ENCODE results near the gene NUDT22.
"Not testable (repeated sequence)": the region's sequence is repeated elsewhere in the genome, so short reads cannot be mapped to it uniquely, and the experiment has no call there.

Gene NUDT22

DNA sequence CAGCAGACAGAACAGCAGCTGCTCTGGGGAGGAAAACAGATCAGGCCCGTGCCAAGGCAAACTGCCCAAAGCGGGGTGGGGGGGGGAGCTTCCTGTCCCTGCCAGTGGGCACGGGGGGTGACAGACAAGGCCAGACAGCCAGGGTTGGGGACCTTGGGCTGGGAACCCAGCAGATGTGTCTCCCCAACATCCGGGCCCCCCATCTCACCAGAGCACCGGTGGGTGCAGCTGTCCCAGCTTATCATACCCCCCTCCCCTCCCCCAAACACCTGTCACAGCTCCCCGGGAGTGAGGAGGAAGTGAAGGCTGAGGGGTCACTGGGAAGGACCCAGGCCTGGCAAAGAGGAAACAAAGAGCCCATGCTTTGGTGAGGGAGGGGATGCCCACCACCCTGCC, 19.3 kb downstream of the NUDT22 start:
- DNase-seq: no peak

- peak; percentile 83 for DNase-seq
Measured at GRCh38 chr11:64245797-64246620, 19.9 kb downstream of the NUDT22 start.

DNA sequence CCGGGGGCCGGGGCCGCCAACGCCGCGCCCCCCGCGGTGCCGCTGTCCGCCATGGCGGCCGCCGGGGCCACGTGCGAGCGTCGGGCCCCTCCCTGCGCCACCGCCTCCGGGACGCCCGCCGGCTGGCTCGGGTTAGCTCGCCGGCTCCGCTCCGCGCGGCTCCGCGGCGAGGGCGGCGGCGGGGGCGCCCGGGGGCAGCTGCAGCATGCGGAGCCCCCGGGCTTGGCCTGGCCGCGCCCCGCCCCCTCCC, 20.5 kb downstream of the NUDT22 start:
- DNase-seq: not testable (repeated sequence)

DNA sequence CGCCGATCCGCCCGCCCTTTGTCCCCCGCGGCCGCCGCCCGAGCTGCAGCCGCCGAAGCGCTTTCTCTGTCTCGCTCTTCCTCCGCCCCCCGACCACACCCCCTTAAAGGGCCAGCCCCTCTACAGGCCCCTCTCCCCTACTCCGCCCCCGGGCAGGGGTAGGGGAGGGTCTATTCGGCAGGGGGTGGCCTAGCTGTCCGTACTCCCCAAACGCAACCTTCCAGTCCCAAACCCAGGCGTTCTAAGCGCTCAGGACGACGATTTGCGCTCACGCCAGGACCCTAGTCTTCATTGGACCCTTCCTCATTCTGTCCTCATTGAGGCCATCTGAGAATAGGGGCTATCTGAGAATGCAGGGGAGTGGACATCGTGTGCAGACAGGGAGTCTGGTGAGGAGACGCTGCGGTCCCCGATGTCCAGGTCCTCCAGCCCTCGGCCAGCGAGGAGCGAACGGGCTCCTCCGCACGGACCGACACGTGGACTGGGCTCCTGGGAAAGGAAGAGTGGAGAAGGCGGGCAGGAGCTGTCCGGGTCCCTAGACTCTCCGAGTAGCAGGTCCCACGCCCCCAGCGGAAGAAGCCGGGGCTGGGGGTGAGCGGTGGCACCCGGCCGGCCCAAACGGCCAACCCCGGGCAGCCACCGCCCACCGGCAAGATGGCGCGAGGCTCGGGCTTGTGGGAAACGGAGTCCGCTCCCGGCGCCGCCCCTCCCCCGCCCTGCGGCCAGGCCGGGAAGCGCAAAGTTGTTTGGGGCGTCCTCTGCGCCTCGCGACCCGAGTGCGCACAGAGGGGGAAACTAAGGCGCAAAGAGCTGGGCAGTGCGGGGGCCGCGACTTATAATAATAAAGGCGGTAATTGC, 21.0 kb downstream of the NUDT22 start, which contains the start of gene PPP1R14B:
PPP1R14B (minus strand) TSS at position 73 of the 858 bp plus-strand sequence. CDS start 270 bp downstream, outside the sequence.
- peak; percentile 80 for DNase-seq

DNA sequence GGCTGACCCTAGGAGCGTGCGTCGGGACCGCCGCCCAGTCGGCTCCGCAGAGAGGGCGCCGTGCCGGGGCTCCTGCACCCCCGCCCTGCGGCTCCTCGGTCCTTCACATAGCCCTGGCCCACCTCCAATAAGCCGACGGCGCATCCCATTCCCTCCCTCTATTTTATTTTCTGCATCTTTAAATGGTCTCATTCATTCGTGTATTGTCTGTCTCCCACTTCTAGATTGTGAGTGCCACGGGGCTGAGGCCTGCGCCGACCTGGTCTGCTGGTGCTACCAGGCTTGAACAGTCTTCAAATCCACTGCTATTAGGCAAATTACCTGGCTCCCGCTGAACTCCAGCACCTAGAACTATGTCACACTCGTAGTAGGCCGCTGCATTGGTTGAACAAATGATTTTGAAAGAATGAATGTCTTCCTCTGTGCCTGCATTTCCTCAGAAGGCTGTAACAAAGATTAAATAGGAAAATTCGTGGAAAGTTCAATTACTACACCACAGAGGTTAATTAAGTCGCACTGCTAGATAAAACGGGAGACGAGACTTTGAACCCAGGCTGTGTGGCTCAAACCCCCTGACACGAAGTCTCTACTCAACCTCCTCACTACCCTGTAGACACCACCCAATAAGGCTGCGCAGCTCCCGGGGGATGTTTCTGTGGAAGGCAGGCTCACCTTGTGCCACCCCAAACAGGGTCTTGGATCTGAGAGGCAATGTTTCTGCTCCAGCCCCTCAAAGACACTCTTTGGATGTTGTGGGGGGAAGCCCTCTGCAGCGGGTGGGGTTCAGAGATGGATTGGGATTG, 21.9 kb downstream of the NUDT22 start:
- no peak for DNase-seq

- no peak for DNase-seq
Measured at GRCh38 chr11:64248578-64248977, 22.5 kb downstream of the NUDT22 start.

DNA sequence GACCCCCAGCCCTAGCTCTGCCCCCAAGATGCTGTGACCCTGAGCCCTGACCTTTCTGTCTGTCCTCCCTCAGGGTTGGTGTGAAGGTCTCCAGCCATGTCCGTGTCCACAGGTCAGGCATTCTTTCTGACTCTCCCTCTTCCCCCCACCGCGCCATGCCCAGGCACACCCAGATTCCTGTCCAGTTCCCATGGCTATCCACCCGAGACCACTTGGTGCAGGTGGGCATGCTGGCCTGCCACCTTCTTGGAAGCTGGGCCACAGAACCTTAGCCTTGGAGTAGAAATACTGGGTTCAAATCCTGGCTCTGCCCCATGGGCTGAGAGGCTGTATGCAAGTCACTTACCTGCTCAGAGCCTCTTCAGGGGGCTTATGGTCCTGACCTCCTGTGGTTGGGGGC, 23.0 kb downstream of the NUDT22 start:
- no peak for DNase-seq

- no peak for DNase-seq
Measured at GRCh38 chr11:64249563-64250414, 23.7 kb downstream of the NUDT22 start.

DNA sequence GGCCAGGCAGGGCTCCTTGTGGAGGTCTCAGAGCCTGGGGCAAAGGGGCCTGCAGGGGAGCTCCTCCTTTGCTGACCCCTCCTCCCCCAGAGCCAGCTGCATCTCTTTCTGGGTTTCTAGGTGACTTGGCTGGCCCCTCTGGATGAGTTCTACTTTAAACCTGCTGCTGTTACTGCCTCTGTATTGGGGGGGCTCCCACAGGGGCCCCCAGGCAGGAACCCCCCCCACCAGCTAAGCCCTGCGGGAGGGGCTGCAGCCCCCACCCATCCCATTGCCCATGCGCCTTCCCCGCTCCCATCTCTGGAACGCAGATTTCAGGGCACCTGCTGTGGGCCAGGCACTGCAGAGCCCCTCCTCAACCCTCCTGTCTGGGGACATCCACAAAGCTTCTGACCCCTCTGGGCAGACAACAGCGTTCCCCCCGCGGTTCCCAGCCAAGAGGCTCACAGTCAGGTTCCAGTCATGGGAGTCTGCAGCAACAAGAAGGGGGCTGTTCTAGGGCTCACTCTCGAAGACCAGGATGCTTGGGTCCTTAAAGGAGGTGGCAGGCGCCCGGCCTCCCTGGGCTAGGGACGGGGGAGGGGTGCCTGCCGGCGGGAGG, 24.4 kb downstream of the NUDT22 start:
- no peak for DNase-seq

DNA sequence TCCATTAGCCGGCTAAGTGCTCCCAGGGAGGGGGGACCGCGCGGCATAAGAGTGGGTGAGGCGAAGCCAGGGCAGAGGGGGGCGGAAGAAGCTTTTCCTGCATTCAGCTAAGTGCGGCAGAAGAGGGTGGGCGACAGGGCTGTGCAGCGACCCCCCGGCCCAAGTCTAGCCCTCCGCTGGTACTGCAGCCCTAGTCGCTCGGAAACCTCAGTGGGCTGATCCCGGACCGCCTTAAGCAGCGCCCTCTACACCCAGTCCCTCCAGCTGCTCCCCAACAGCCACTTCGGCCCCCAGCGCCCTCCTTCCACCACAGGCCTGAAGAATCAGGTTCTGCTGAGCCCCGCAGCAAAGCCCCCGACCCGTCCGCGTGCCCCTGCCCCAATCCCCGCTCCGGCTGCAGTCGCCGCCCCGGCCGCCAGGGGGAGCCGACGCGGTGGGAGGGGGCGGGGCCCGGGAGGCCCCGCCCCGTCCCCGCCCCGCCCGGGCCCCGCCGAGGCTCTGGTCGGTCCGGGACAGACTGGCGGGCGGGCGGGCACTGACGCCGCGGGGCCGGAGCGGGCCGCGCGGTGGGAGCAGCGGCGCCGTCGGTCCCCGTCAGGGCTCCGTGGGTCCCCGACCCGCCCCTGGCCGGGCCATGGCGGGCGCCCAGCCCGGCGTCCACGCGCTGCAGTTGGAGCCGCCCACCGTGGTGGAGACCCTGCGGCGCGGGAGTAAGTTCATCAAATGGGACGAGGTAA, 25.1 kb downstream of the NUDT22 start, which contains the start of gene PLCB3:
PLCB3 (plus strand) TSS at position 515 of the 737 bp plus-strand sequence; CDS start at position 635, 120 bp downstream.
- DNase-seq: peak; percentile 52

- no peak for DNase-seq
Measured at GRCh38 chr11:64251753-64252002, 25.6 kb downstream of the NUDT22 start.

- DNase-seq: no peak
Measured at GRCh38 chr11:64252003-64252872, 26.2 kb downstream of the NUDT22 start.

GRCh38 chr11:64253043-64253442, 27.0 kb downstream of the NUDT22 start:
- DNase-seq: no peak

DNA sequence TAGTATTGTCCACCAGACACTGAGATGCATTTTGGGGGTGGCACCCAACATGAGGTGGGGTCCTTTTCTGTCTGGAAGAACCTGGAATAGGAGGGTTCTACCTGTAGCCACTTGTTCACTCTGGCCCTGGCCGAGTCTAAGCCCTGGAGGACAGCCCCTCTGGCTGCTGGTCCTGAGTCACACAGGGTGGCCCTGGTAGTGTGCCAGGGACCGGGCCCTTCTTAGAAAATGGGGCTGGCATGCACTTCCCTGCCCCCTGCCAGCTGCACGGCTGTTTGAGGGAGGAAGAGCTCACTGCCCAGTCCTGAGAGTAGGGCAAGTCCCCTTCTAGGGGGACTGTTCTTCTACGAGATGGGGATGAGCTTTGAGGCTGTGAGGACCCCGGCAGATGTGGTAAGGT, 27.4 kb downstream of the NUDT22 start:
- DNase-seq: no peak

DNA sequence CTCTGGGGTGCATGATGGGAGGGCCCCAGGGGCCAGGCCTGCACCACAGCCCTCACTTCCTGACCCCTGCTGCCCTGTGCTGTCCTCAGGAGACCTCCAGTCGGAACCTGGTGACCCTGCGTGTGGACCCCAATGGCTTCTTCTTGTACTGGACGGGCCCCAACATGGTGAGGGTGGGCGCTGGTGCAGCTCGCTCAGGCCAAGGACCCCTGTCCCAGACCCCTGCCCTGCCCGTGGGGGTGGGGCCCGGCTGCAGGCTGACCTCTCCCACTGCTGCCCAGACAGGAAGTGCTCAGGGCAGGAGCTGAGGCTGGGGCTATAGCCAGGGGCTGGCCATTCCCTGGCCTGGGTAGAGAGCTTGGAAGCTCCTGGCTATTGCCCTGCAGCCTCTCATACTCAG, 28.3 kb downstream of the NUDT22 start:
- DNase-seq: no peak

- DNase-seq: no peak
Measured at GRCh38 chr11:64255135-64256128, 29.4 kb downstream of the NUDT22 start.

- no peak for DNase-seq
Measured at GRCh38 chr11:64256300-64256699, 30.2 kb downstream of the NUDT22 start.

DNA sequence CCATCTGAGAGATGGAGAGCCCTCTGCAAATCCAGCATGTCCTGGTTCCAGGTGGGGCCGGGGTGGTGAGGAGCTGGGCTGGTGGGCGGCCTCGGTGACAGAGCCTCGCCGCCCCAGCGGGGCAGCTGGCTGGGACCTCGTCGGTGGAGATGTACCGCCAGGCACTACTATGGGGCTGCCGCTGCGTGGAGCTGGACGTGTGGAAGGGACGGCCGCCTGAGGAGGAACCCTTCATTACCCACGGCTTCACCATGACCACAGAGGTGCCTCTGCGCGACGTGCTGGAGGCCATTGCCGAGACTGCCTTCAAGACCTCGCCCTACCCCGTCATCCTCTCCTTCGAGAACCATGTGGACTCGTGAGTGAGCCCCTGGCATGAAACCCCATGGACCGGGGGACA, 32.3 kb downstream of the NUDT22 start:
- no peak for DNase-seq

GRCh38 chr11:64258946-64259532, 33.0 kb downstream of the NUDT22 start:
- no peak for DNase-seq
